Central memory CD4-positive, alpha-beta T cell (primary cell): Measurements from ENCODE around the gene CTH.
"Not testable (repeated sequence)": the region's sequence is repeated elsewhere in the genome, so short reads cannot be mapped to it uniquely, and the experiment has no call there.

Source experiments
- DNase-seq: peaks from one replicate; pipeline ENCODE4 v3.0.0; 2022

Gene CTH

GRCh38 chr1:70411360-70411844, 334 bp downstream of the CTH start:
- DNase-seq, result no peak

- no peak for DNase-seq
Observed at GRCh38 chr1:70415882-70416281, 4.8 kb downstream of the CTH start.

- not testable (repeated sequence) for DNase-seq
Observed at GRCh38 chr1:70418973-70419734, 8.1 kb downstream of the CTH start.

- DNase-seq, result no peak
Observed at GRCh38 chr1:70420320-70420719, 9.3 kb downstream of the CTH start.

- no peak for DNase-seq
Observed at GRCh38 chr1:70426154-70427131, 15.4 kb downstream of the CTH start.

- DNase-seq, result no peak
Observed at GRCh38 chr1:70427976-70428375, 16.9 kb downstream of the CTH start.

GRCh38 chr1:70429219-70429618, 18.2 kb downstream of the CTH start:
- no peak for DNase-seq

- DNase-seq, result no peak
Observed at GRCh38 chr1:70429757-70430156, 18.7 kb downstream of the CTH start.

GRCh38 chr1:70431317-70431716, 20.2 kb downstream of the CTH start:
- DNase-seq, result no peak

GRCh38 chr1:70431874-70432273, 20.8 kb downstream of the CTH start:
- no peak for DNase-seq

- DNase-seq, result no peak
Observed at GRCh38 chr1:70434253-70434859, 23.3 kb downstream of the CTH start.

- no peak for DNase-seq
Observed at GRCh38 chr1:70436622-70437251, 25.7 kb downstream of the CTH start.

- no peak for DNase-seq
Observed at GRCh38 chr1:70438529-70438928, 27.5 kb downstream of the CTH start.

- DNase-seq, result no peak
Observed at GRCh38 chr1:70440642-70441391, 29.7 kb downstream of the CTH start.

GRCh38 chr1:70441392-70442035, 30.4 kb downstream of the CTH start:
- DNase-seq, result no peak

GRCh38 chr1:70442490-70442889, 31.4 kb downstream of the CTH start:
- no peak for DNase-seq

- no peak for DNase-seq
Observed at GRCh38 chr1:70443739-70444138, 32.7 kb downstream of the CTH start.

- DNase-seq, result no peak
Observed at GRCh38 chr1:70449049-70449448, 38.0 kb downstream of the CTH start.

- DNase-seq, result not testable (repeated sequence)
Observed at GRCh38 chr1:70452164-70452939, 41.3 kb downstream of the CTH start.

- no peak for DNase-seq
Observed at GRCh38 chr1:70455291-70455690, 44.2 kb downstream of the CTH start.

GRCh38 chr1:70458131-70458530, 47.1 kb downstream of the CTH start:
- no peak for DNase-seq
